HEK293 (cell line): ENCODE results near the gene VMA21.

Experiments
- CTCF ChIA-PET: fragments of 350-600 bp; formaldehyde crosslinking; extraction: SDS; loops from one replicate; lab custom pipeline; 2021; ENCODE audit warnings: antibody characterized with exemption; lab: Yijun Ruan, JAX
- POLR2A ChIA-PET: fragments of 300-600 bp; formaldehyde crosslinking; extraction: SDS; loops from one replicate; lab custom pipeline; 2020; ENCODE audit warnings: antibody characterized with exemption, inconsistent platforms; lab: Yijun Ruan, JAX
- H3K27ac ChIP-seq: fragments of 200-500 bp; sonication (Bioruptor generic); 2 replicates; pipeline ENCODE4 v1.5.1; 2014; ENCODE audit warnings: low read depth, low read length, control low read depth, inconsistent platforms; ENCODE audit errors: extremely low read depth
- H3K36me3 ChIP-seq, 2 experiments: fragments of 200-500 bp in 1 of 2; sonication (Bioruptor generic) in 1 of 2; 1 replicate in 1 of 2; 2 replicates in 1 of 2; pipeline ENCODE4 v1.5.1; 2014 to 2017; ENCODE audit warnings: inconsistent platforms in 2 of 2, low read length in 2 of 2; ENCODE audit not compliant: control insufficient read depth in 2 of 2, insufficient read depth in 1 of 2
- H3K4me1 ChIP-seq: fragments of 200-500 bp; sonication (Bioruptor generic); 2 replicates; pipeline ENCODE4 v1.5.1; 2014; ENCODE audit warnings: mild to moderate bottlenecking, low read length, inconsistent platforms; ENCODE audit not compliant: control insufficient read depth, insufficient read depth
- H3K4me3 ChIP-seq: 2 replicates; pipeline ENCODE4 v1.5.1; 2011; ENCODE audit warnings: low read depth, mild to moderate bottlenecking, control low read depth, low read length, moderate library complexity
- H3K9me3 ChIP-seq: fragments of 200-500 bp; sonication (Bioruptor generic); 2 replicates; pipeline ENCODE4 v1.5.1; 2014; ENCODE audit warnings: low read depth, low read length, inconsistent platforms; ENCODE audit not compliant: control insufficient read depth, insufficient read depth
- HOXA7 ChIP-seq: sonication (generic); formaldehyde crosslinking; IDR thresholded peaks from 2 replicates; pipeline ENCODE4 v1.8.1; 2022; ENCODE audit warnings: missing genetic modification reagents, borderline replicate concordance
- SP3 ChIP-seq: fragments of 450-650 bp; formaldehyde crosslinking; IDR thresholded peaks from 2 replicates; pipeline ENCODE4 v1.5.1; 2016; ENCODE audit warnings: missing biosample characterization, missing genetic modification characterization
- ZBTB8A ChIP-seq: fragments of 450-650 bp; formaldehyde crosslinking; IDR thresholded peaks from 2 replicates; pipeline ENCODE4 v1.5.1; 2016; ENCODE audit warnings: missing biosample characterization, missing genetic modification characterization
- ZNF121 ChIP-seq: fragments of 450-650 bp; formaldehyde crosslinking; IDR thresholded peaks from 2 replicates; pipeline ENCODE4 v1.5.1; 2016; ENCODE audit warnings: missing biosample characterization, missing genetic modification characterization
- ZNF184 ChIP-seq: fragments of 450-650 bp; IDR thresholded peaks from 2 replicates; pipeline ENCODE4 v1.5.1; 2018; ENCODE audit warnings: missing biosample characterization, mild to moderate bottlenecking, missing genetic modification characterization
- ZNF24 ChIP-seq: fragments of 450-650 bp; formaldehyde crosslinking; IDR thresholded peaks from 2 replicates; pipeline ENCODE4 v1.5.1; 2016; ENCODE audit warnings: missing biosample characterization, missing genetic modification characterization
- ZNF335 ChIP-seq: fragments of 450-650 bp; formaldehyde crosslinking; conservative IDR thresholded peaks from 2 replicates; pipeline ENCODE4 v1.5.1; 2016; ENCODE audit warnings: missing biosample characterization, missing genetic modification characterization
- ZNF341 ChIP-seq: fragments of 450-650 bp; formaldehyde crosslinking; IDR thresholded peaks from 2 replicates; pipeline ENCODE4; 2016; ENCODE audit warnings: low read depth, missing biosample characterization, missing genetic modification characterization
- ZNF561 ChIP-seq: fragments of 450-650 bp; IDR thresholded peaks from 2 replicates; pipeline ENCODE4 v1.5.1; 2018; ENCODE audit warnings: missing biosample characterization, missing genetic modification characterization, borderline replicate concordance
- ZNF654 ChIP-seq: fragments of 450-650 bp; formaldehyde crosslinking; IDR thresholded peaks from 2 replicates; pipeline ENCODE4 v1.5.1; 2016; ENCODE audit warnings: low read depth, missing biosample characterization, missing genetic modification characterization
- ZNF660 ChIP-seq: fragments of 450-650 bp; IDR thresholded peaks from 2 replicates; pipeline ENCODE4 v1.5.1; 2018; ENCODE audit warnings: missing biosample characterization, mild to moderate bottlenecking, missing genetic modification characterization
- ZNF777 ChIP-seq: fragments of 450-650 bp; formaldehyde crosslinking; IDR thresholded peaks from 2 replicates; pipeline ENCODE4 v1.5.1; 2017; ENCODE audit warnings: missing biosample characterization, missing genetic modification characterization, borderline replicate concordance
- TF ChIP-seq, protein P1 (sequence below): fragments of 450-650 bp; formaldehyde crosslinking; IDR thresholded peaks from 2 replicates; pipeline ENCODE4 v1.5.1; 2016; ENCODE audit warnings: missing biosample characterization, missing genetic modification characterization
- TF ChIP-seq, protein P2 (sequence below): fragments of 450-650 bp; formaldehyde crosslinking; IDR thresholded peaks from 2 replicates; pipeline ENCODE4 v1.5.1; 2017; ENCODE audit warnings: missing biosample characterization, missing genetic modification characterization
- TF ChIP-seq, protein P3 (sequence below): fragments of 450-650 bp; formaldehyde crosslinking; IDR thresholded peaks from 2 replicates; pipeline ENCODE4 v1.5.1; 2016; ENCODE audit warnings: missing biosample characterization, missing genetic modification characterization

The VMA21 gene

DNA sequence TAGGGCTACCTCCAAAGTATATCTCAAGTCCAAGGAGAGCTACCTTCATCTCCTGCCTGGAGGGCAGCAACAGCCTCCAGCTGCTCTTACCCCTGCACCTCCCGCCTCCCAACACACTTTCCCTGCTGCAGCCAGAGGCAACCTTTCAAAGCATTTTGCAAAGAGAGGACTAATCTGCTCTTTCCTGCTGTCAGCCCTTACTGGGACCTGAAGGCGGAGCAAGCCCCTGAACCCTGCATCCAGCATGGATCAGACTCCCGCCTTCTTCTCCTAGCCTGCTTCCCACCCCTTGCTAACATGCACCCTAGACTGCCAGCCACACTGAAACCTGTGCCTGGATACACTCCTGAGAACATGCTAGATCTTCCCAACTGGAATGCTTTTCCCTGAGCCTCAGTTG lies 37.7 kb upstream of the VMA21 start:
- H3K4me1 ChIP-seq, result no peaks in the 10 kb centered on the region
- CTCF ChIA-PET, result interaction anchor here (0.5 to 2.5 kb wide), 7 partner anchors 9 to 321 kb away, joined by 3 to 11 read pairs (median 4); no protein-coding TSS in a partner anchor
- no peak overlapping the region for H3K27ac ChIP-seq
- H3K4me3 ChIP-seq, result no peak overlapping the region
- no peaks in the 10 kb centered on the region for H3K36me3 ChIP-seq
- H3K9me3 ChIP-seq, result no peaks in the 10 kb centered on the region; the same call in 1 of the 2 replicates
- TF ChIP-seq ZNF341 (tag by site-specific recombination), result peak; percentile 26; the same call in 1 of the 2 replicates
- no peak for TF ChIP-seq ZNF777 (tag by site-specific recombination)
- POLR2A ChIA-PET, result no interaction called here

DNA sequence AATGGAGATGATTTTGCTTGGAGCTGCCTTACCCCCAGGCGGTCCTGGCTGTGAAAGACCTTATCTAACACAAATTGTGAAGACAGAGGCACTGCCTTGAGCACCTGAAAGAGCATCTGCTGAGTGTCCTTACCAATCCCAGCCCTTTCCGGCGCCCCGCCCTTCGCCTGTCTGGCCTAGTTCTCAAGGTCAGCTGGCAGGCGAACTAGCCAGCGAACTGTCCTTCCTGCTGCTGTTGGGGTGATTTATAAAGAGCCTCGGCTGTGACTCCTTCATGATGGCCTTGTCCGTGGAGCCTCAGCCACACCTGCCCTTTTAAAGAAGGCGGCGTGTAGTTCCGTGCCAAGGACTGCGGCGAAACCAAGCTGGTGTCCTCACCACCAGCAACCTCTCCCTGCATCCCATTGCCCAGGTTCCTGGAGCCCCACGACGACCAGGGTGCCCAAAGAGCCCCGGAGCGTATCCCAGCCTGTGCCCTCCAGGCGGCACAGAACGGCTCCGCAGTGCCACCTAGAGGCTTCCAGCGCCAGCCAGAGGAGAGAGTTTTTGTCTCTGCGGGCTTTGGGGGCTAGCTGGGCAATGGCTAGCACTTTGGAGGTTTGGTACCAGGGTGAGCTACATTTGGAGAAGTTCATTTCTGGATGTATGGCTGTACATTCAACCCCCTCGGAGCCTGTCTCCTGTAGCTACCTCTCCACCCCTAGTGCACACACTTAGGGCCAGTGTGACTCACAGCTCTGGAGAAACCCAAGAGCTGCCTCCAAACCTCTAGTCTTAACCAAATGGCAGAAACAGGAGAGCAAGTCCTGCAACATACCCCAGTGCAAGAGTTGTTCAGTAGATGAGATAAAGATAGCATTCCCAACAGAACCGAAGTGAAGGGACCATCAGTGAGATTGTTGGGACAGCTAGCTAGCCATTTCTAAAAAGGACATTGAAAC lies 36.8 kb upstream of the VMA21 start:
- Histone ChIP-seq H3K9me3 (no peaks in the 10 kb centered on the region; the same call in 1 of the 2 replicates), H3K27ac (no peak overlapping the region), H3K4me1 (no peaks in the 10 kb centered on the region), H3K4me3 (no peak overlapping the region), H3K36me3 (no peaks in the 10 kb centered on the region)
- TF ChIP-seq ZNF654 (tag by site-specific recombination) (peak; percentile 62), ZNF24 (no peak), ZNF335 (tag by site-specific recombination) (peak; percentile 44), ZBTB8A (tag by site-specific recombination) (peak; percentile 78), ZNF341 (tag by site-specific recombination) (no peak), ZNF660 (tag by site-specific recombination) (no peak)
- TF ChIP-seq, protein P1, sequence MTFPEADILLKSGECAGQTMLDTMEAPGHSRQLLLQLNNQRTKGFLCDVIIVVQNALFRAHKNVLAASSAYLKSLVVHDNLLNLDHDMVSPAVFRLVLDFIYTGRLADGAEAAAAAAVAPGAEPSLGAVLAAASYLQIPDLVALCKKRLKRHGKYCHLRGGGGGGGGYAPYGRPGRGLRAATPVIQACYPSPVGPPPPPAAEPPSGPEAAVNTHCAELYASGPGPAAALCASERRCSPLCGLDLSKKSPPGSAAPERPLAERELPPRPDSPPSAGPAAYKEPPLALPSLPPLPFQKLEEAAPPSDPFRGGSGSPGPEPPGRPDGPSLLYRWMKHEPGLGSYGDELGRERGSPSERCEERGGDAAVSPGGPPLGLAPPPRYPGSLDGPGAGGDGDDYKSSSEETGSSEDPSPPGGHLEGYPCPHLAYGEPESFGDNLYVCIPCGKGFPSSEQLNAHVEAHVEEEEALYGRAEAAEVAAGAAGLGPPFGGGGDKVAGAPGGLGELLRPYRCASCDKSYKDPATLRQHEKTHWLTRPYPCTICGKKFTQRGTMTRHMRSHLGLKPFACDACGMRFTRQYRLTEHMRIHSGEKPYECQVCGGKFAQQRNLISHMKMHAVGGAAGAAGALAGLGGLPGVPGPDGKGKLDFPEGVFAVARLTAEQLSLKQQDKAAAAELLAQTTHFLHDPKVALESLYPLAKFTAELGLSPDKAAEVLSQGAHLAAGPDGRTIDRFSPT, result peak; percentile 25; the same call in 1 of the 2 replicates
- TF ChIP-seq, protein P2, sequence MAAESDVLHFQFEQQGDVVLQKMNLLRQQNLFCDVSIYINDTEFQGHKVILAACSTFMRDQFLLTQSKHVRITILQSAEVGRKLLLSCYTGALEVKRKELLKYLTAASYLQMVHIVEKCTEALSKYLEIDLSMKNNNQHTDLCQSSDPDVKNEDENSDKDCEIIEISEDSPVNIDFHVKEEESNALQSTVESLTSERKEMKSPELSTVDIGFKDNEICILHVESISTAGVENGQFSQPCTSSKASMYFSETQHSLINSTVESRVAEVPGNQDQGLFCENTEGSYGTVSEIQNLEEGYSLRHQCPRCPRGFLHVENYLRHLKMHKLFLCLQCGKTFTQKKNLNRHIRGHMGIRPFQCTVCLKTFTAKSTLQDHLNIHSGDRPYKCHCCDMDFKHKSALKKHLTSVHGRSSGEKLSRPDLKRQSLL, result no peak
- TF ChIP-seq, protein P3, sequence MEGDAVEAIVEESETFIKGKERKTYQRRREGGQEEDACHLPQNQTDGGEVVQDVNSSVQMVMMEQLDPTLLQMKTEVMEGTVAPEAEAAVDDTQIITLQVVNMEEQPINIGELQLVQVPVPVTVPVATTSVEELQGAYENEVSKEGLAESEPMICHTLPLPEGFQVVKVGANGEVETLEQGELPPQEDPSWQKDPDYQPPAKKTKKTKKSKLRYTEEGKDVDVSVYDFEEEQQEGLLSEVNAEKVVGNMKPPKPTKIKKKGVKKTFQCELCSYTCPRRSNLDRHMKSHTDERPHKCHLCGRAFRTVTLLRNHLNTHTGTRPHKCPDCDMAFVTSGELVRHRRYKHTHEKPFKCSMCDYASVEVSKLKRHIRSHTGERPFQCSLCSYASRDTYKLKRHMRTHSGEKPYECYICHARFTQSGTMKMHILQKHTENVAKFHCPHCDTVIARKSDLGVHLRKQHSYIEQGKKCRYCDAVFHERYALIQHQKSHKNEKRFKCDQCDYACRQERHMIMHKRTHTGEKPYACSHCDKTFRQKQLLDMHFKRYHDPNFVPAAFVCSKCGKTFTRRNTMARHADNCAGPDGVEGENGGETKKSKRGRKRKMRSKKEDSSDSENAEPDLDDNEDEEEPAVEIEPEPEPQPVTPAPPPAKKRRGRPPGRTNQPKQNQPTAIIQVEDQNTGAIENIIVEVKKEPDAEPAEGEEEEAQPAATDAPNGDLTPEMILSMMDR, result peak; percentile 49; the same call in 1 of the 2 replicates
- POLR2A ChIA-PET, result no interaction called here
- CTCF ChIA-PET, result interaction anchor here (0.5 to 2.5 kb wide), 23 partner anchors 9 to 367 kb away, joined by 3 to 16 read pairs (median 3); no protein-coding TSS in a partner anchor

DNA sequence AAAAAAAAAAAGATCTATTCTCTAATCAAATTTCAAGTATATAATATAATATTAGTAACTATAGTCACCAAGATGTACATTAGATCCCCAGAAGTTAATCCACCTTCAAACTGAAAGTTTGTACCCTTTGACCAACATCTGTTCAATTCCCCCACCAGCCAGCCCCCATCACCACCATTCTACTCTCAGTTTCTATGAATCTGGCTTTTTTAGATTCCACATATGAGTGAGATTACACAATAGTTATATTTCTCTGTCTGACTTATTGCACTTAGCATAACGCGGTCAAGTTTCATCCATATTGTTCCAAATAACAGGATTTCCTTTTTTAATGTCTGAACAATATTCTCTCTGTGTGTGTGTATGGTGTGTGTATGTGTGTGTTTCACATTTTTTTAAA lies 33.7 kb upstream of the VMA21 start:
- TF ChIP-seq SP3 (tag by site-specific recombination) (no peak), HOXA7 (no peak), ZNF121 (tag by site-specific recombination) (no peak), ZNF184 (tag by site-specific recombination) (no peak), ZNF561 (tag by site-specific recombination) (no peak)
- TF ChIP-seq, protein P3, result no peak
- POLR2A ChIA-PET, result interaction anchor here (0.7 kb wide), 1 partner anchor 82 kb away, joined by 8 read pairs; no protein-coding TSS in a partner anchor
- H3K4me1 ChIP-seq, result no peaks in the 10 kb centered on the region
- no peak overlapping the region for H3K27ac ChIP-seq
- no peaks in the 10 kb centered on the region; the same call in 1 of the 2 replicates for H3K9me3 ChIP-seq
- H3K36me3 ChIP-seq, result no peaks in the 10 kb centered on the region
- CTCF ChIA-PET, result no interaction called here
- no peak overlapping the region for H3K4me3 ChIP-seq
